ENCODE results near the gene SIGLEC7.

SIGLEC7 gene

GRCh38 chr19:51122112-51122981 is 19.8 kb upstream of the SIGLEC7 start (continued):
- TF ChIP-seq CREB5 (CRISPR knock-in tag; IDR thresholded peaks at IDR 0.05; ENCODE audit: low read depth) = no peak
- TF ChIP-seq PPARA (CRISPR knock-in tag; IDR thresholded peaks at IDR 0.05; ENCODE audit: borderline replicate concordance) = no peak
- TF ChIP-seq ZFP3 (CRISPR knock-in tag; IDR thresholded peaks at IDR 0.05) = no peak
- no peak for TF ChIP-seq BACH2 (CRISPR knock-in tag; IDR thresholded peaks at IDR 0.05; ENCODE audit: borderline replicate concordance)

- ATAC-seq = no peak; the same call in 2 of the 3 replicates
- TF ChIP-seq TCF4 (CRISPR knock-in tag; IDR thresholded peaks at IDR 0.05; ENCODE audit: borderline replicate concordance) (no peak), ZFP3 (CRISPR knock-in tag; IDR thresholded peaks at IDR 0.05) (no peak), TOX (CRISPR knock-in tag; IDR thresholded peaks at IDR 0.05; ENCODE audit: borderline replicate concordance) (no peak), CREB5 (CRISPR knock-in tag; IDR thresholded peaks at IDR 0.05; ENCODE audit: low read depth) (no peak), ZNF70 (CRISPR knock-in tag; IDR thresholded peaks at IDR 0.05) (no peak), TSHZ2 (CRISPR knock-in tag; IDR thresholded peaks at IDR 0.05) (no peak), ARNTL (CRISPR knock-in tag; IDR thresholded peaks at IDR 0.05; ENCODE audit: borderline replicate concordance, low read depth) (no peak)
Observed at GRCh38 chr19:51123381-51123800, 18.7 kb upstream of the SIGLEC7 start.

- TF ChIP-seq ZNF565 (CRISPR knock-in tag; conservative IDR thresholded peaks at IDR 0.05; ENCODE audit: low read depth) (no peak), ZNF8 (CRISPR knock-in tag; IDR thresholded peaks at IDR 0.05) (no peak), TCF4 (CRISPR knock-in tag; IDR thresholded peaks at IDR 0.05; ENCODE audit: borderline replicate concordance) (no peak), POU6F1 (CRISPR knock-in tag; IDR thresholded peaks at IDR 0.05; ENCODE audit: borderline replicate concordance, low read depth) (no peak), CREB5 (CRISPR knock-in tag; IDR thresholded peaks at IDR 0.05; ENCODE audit: low read depth) (no peak), GLIS3 (CRISPR knock-in tag; IDR thresholded peaks at IDR 0.05) (no peak), ZFP30 (CRISPR knock-in tag; IDR thresholded peaks at IDR 0.05) (no peak), ARNTL (CRISPR knock-in tag; IDR thresholded peaks at IDR 0.05; ENCODE audit: borderline replicate concordance, low read depth) (no peak), TSHZ2 (CRISPR knock-in tag; IDR thresholded peaks at IDR 0.05) (no peak), CSRNP3 (CRISPR knock-in tag; IDR thresholded peaks at IDR 0.05) (no peak), OSR1 (CRISPR knock-in tag; IDR thresholded peaks at IDR 0.05) (no peak), CSDC2 (CRISPR knock-in tag; IDR thresholded peaks at IDR 0.05) (no peak), TOX (CRISPR knock-in tag; IDR thresholded peaks at IDR 0.05; ENCODE audit: borderline replicate concordance) (no peak), ZFP3 (CRISPR knock-in tag; IDR thresholded peaks at IDR 0.05) (no peak), BACH2 (CRISPR knock-in tag; IDR thresholded peaks at IDR 0.05; ENCODE audit: borderline replicate concordance) (no peak), PPARA (CRISPR knock-in tag; IDR thresholded peaks at IDR 0.05; ENCODE audit: borderline replicate concordance) (no peak)
- no peak for ATAC-seq
Observed at GRCh38 chr19:51123802-51124201, 18.3 kb upstream of the SIGLEC7 start.

All from SK-N-SH treated with all-trans-retinoic acid at 6 μM for 48 hours (cell line).